Measurements from ENCODE around the gene FOXL2NB.

GRCh38 chr3:138984816-138985215, 37.8 kb downstream of the FOXL2NB start:
- TF ChIP-seq CTCF (IDR thresholded peaks at IDR 0.05; ENCODE audit: low read depth, low read length, poor library complexity, severe bottlenecking) (no peak), EZH2phosphoT487 (IDR thresholded peaks at IDR 0.05; ENCODE audit: borderline replicate concordance, low read length) (no peak)
